ENCODE data around the gene AHDC1.
"Not testable (repeated sequence)": the region's sequence is repeated elsewhere in the genome, so short reads cannot be mapped to it uniquely, and the experiment has no call there.

The AHDC1 gene

GRCh38 chr1:27632387-27633297 lies 28.7 kb upstream of the AHDC1 start:
- peak; percentile 63 for DNase-seq

- DNase-seq = no peak
Observed at GRCh38 chr1:27630859-27631491, 27.0 kb upstream of the AHDC1 start.

GRCh38 chr1:27628712-27629111 lies 24.8 kb upstream of the AHDC1 start:
- no peak for DNase-seq

GRCh38 chr1:27627733-27628132 lies 23.8 kb upstream of the AHDC1 start:
- DNase-seq = not testable (repeated sequence)

GRCh38 chr1:27627061-27627460 lies 23.1 kb upstream of the AHDC1 start:
- no peak for DNase-seq

GRCh38 chr1:27626031-27626935 lies 22.3 kb upstream of the AHDC1 start:
- no peak for DNase-seq

- no peak for DNase-seq
Observed at GRCh38 chr1:27624467-27625178, 20.7 kb upstream of the AHDC1 start.

- DNase-seq = no peak
Observed at GRCh38 chr1:27623327-27624212, 19.6 kb upstream of the AHDC1 start.

GRCh38 chr1:27622828-27623227 lies 18.9 kb upstream of the AHDC1 start:
- no peak for DNase-seq

GRCh38 chr1:27621051-27621920 lies 17.3 kb upstream of the AHDC1 start:
- no peak for DNase-seq

- DNase-seq = not testable (repeated sequence)
Observed at GRCh38 chr1:27619782-27620438, 16.0 kb upstream of the AHDC1 start.

GRCh38 chr1:27618341-27619082 lies 14.6 kb upstream of the AHDC1 start:
- no peak for DNase-seq

- DNase-seq = no peak
Observed at GRCh38 chr1:27617420-27617819, 13.5 kb upstream of the AHDC1 start.

- no peak for DNase-seq
Observed at GRCh38 chr1:27616441-27616840, 12.5 kb upstream of the AHDC1 start.

GRCh38 chr1:27615346-27616192 lies 11.6 kb upstream of the AHDC1 start:
- no peak for DNase-seq

GRCh38 chr1:27614625-27615344 lies 10.8 kb upstream of the AHDC1 start:
- DNase-seq = no peak

- no peak for DNase-seq
Observed at GRCh38 chr1:27614043-27614624, 10.2 kb upstream of the AHDC1 start.

Data from stimulated activated CD4-positive, alpha-beta T cell treated with anti-CD3 and anti-CD28 coated beads, Interleukin-4, amount 100 ng/mL, for 24 hours (primary cell).